Kidney (tissue), 14 donors: ENCODE data around the gene SUSD4. TPM values are rescaled to one million over a fixed set of nuclear protein-coding genes. Genes with fewer than 3 reads are reported as not detected.

Experiments used
- DNase-seq, 5 donors: peaks; one replicate each; pipeline ENCODE4 v3.0.0-alpha.2; 2013 to 2020
- FAIRE-seq: peaks from 2 replicates; lab custom pipeline; 2012; peaks lifted over from hg19 to GRCh38; lab: Jason Lieb, UNC
- H3K27ac ChIP-seq, 2 donors: one replicate each; pipeline ENCODE4 v1.7.0; 2013; ENCODE audit warnings: low read depth in 2 of 2, low read length in 2 of 2, inconsistent platforms in 1 of 2
- H3K27me3 ChIP-seq: one replicate; pipeline ENCODE4 v1.7.1; 2013; ENCODE audit warnings: low read length, inconsistent platforms; ENCODE audit not compliant: control insufficient read depth, insufficient read depth
- H3K36me3 ChIP-seq, 3 donors: one replicate each; pipeline versions ENCODE4 v1.7.0 to v1.7.1; 2013; ENCODE audit warnings: low read length in 3 of 3, control low read depth in 1 of 3, inconsistent platforms in 1 of 3; ENCODE audit not compliant: insufficient read depth in 3 of 3, control insufficient read depth in 2 of 3
- H3K4me1 ChIP-seq, 3 donors: one replicate each; pipeline versions ENCODE4 v1.7.0 to v1.7.1; 2013; ENCODE audit warnings: low read length in 3 of 3, inconsistent platforms in 1 of 3, low read depth in 1 of 3; ENCODE audit not compliant: control insufficient read depth in 2 of 3, insufficient read depth in 2 of 3
- H3K4me3 ChIP-seq, 3 donors: one replicate each; pipeline versions ENCODE4 v1.7.0 to v1.8.1; 2013; ENCODE audit warnings: low read length in 3 of 3, control low read depth in 1 of 3, inconsistent platforms in 1 of 3
- H3K9ac ChIP-seq, 3 donors: one replicate each; pipeline versions ENCODE4 v1.7.0 to v1.7.1; 2013; ENCODE audit warnings: low read length in 3 of 3, control low read depth in 1 of 3, inconsistent platforms in 1 of 3
- H3K9me3 ChIP-seq, 3 donors: one replicate each; pipeline versions ENCODE4 v1.7.0 to v1.7.1; 2013; ENCODE audit warnings: low read length in 3 of 3, control low read depth in 1 of 3, inconsistent platforms in 1 of 3; ENCODE audit not compliant: control insufficient read depth in 2 of 3, insufficient read depth in 1 of 3
- intact Hi-C: fragments of 100-400 bp; cut with DNase I; formaldehyde crosslinking; loops from one replicate; pipeline ENCODE4 v1.11.1; 2022
- polyA plus RNA-seq: library from polyadenylated mRNA; stranded (reverse); fragments of 350-450 nt; fragmentation: Illumina TruSeq; extraction: RNeasy Lipid Tissue Mini Kit (QIAGEN cat#74804); gene quantifications from one replicate; pipeline ENCODE4 v1.2.3, GENCODE V29; 2014; ENCODE audit warnings: low read depth, low replicate concordance; ENCODE audit not compliant: insufficient read depth
- total RNA-seq: library from RNA; stranded (reverse); fragmentation: NEBNext Ultra II Directional; extraction: Animal tissue kit (Norgen Biotek cat#: 25700); gene quantifications from one replicate; pipeline ENCODE4 v1.2.1, GENCODE V29; 2021
- TF ChIP-seq, protein P1 (sequence below): IDR thresholded peaks from 3 replicates; pipeline ENCODE4 v1.5.1; 2012; ENCODE audit warnings: mild to moderate bottlenecking, moderate library complexity, borderline replicate concordance; ENCODE audit not compliant: insufficient read depth; ENCODE audit errors: extremely low read depth
- donor health status: control.
- donor health status: control.
- donor health status: control.
- donor health status: control.
- donor health status: control.
- donor health status: DM: yes; HTN: yes; CAD: no.
- donor health status: Normal renal cell carcinoma (clear cell type).

The SUSD4 gene
- total and polyA plus RNA-seq, 2 donors from 2014 or later: 14.0 to 23.7 TPM

GRCh38 chr1:223269006-223269405 is 95.0 kb downstream of the SUSD4 start:
- Histone ChIP-seq H3K4me3 (no peak overlapping the region), H3K9ac (no peak overlapping the region), H3K27me3 (no peaks in the 10 kb centered on the region), H3K9me3 (no peaks in the 10 kb centered on the region), H3K36me3 (no peaks in the 10 kb centered on the region), H3K27ac (no peak overlapping the region), H3K4me1 (no peaks in the 10 kb centered on the region)
- intact Hi-C loops: no loop called here
- TF ChIP-seq, protein P1, sequence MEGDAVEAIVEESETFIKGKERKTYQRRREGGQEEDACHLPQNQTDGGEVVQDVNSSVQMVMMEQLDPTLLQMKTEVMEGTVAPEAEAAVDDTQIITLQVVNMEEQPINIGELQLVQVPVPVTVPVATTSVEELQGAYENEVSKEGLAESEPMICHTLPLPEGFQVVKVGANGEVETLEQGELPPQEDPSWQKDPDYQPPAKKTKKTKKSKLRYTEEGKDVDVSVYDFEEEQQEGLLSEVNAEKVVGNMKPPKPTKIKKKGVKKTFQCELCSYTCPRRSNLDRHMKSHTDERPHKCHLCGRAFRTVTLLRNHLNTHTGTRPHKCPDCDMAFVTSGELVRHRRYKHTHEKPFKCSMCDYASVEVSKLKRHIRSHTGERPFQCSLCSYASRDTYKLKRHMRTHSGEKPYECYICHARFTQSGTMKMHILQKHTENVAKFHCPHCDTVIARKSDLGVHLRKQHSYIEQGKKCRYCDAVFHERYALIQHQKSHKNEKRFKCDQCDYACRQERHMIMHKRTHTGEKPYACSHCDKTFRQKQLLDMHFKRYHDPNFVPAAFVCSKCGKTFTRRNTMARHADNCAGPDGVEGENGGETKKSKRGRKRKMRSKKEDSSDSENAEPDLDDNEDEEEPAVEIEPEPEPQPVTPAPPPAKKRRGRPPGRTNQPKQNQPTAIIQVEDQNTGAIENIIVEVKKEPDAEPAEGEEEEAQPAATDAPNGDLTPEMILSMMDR: no peak
- no peak for FAIRE-seq
- no peak for DNase-seq

GRCh38 chr1:223266632-223267172 is 97.3 kb downstream of the SUSD4 start:
- H3K36me3 ChIP-seq: no peaks in the 10 kb centered on the region
- no peaks in the 10 kb centered on the region for H3K4me1 ChIP-seq
- intact Hi-C loops: no loop called here
- no peak overlapping the region for H3K9ac ChIP-seq
- no peak for DNase-seq
- H3K9me3 ChIP-seq: no peaks in the 10 kb centered on the region
- FAIRE-seq: no peak
- TF ChIP-seq, protein P1: no peak
- H3K4me3 ChIP-seq: no peak overlapping the region
- no peak overlapping the region for H3K27ac ChIP-seq
- no peaks in the 10 kb centered on the region for H3K27me3 ChIP-seq

- Histone ChIP-seq H3K9ac (no peak overlapping the region), H3K4me1 (no peaks in the 10 kb centered on the region), H3K9me3 (no peaks in the 10 kb centered on the region), H3K27me3 (no peaks in the 10 kb centered on the region), H3K4me3 (no peak overlapping the region), H3K36me3 (no peaks in the 10 kb centered on the region), H3K27ac (no peak overlapping the region)
- TF ChIP-seq, protein P1: no peak
- DNase-seq (no peak), FAIRE-seq (no peak)
- intact Hi-C loops: no loop called here
Observed at GRCh38 chr1:223264983-223265908, 98.7 kb downstream of the SUSD4 start.
